ENCODE measurements around the gene SCUBE2. TPM values are rescaled to one million over a fixed set of nuclear protein-coding genes. Genes with fewer than 3 reads are reported as not detected.

Gene SCUBE2
- total and polyA plus RNA-seq, 12 donors = 1.9 to 47.6 (median 4.1) TPM

DNA sequence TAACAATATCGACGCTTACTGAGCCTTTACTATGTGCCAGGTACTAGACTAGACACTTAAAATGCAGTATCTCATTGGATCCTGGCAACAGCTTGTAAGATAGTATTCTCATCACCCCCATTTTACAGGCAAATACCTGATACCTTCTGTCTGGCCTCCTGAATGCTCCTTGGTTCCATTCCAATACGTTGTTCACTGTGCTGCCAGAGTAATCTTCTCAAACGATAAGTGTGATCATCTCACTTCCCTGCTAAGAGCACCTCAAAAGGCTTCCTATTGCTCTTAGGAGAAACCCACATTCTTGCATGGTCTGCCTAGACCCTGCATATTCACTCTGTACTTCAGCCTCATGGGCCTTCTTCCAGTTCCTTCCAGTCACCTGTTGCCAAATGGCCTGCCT lies 86.3 kb downstream of the SCUBE2 start:
- no peak for TF ChIP-seq POLR2A (IDR thresholded peaks at IDR 0.05)
- TF ChIP-seq, protein P1, sequence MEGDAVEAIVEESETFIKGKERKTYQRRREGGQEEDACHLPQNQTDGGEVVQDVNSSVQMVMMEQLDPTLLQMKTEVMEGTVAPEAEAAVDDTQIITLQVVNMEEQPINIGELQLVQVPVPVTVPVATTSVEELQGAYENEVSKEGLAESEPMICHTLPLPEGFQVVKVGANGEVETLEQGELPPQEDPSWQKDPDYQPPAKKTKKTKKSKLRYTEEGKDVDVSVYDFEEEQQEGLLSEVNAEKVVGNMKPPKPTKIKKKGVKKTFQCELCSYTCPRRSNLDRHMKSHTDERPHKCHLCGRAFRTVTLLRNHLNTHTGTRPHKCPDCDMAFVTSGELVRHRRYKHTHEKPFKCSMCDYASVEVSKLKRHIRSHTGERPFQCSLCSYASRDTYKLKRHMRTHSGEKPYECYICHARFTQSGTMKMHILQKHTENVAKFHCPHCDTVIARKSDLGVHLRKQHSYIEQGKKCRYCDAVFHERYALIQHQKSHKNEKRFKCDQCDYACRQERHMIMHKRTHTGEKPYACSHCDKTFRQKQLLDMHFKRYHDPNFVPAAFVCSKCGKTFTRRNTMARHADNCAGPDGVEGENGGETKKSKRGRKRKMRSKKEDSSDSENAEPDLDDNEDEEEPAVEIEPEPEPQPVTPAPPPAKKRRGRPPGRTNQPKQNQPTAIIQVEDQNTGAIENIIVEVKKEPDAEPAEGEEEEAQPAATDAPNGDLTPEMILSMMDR (IDR thresholded peaks at IDR 0.05) = no peak
- Histone ChIP-seq H3K36me3 (replicated peaks in 1 of 2) (no peaks in the 10 kb centered on the region), H3K4me3 (no peak overlapping the region), H3K27me3 (no peaks in the 10 kb centered on the region), H3K27ac (no peak overlapping the region), H3K9me3 (replicated peaks in 1 of 3) (no peaks in the 10 kb centered on the region), H3K4me1 (replicated peaks in 1 of 2) (peaks cover 15 to 35% of the 10 kb centered on the region in 2 donors)
- intact Hi-C loops (cut with DNase I) = no loop called here
- DNase-seq = no peak
- WGBS, 4 donors = 88 to 94% (median 90%) methylated on average over 4 of the region's 4 CpGs

DNA sequence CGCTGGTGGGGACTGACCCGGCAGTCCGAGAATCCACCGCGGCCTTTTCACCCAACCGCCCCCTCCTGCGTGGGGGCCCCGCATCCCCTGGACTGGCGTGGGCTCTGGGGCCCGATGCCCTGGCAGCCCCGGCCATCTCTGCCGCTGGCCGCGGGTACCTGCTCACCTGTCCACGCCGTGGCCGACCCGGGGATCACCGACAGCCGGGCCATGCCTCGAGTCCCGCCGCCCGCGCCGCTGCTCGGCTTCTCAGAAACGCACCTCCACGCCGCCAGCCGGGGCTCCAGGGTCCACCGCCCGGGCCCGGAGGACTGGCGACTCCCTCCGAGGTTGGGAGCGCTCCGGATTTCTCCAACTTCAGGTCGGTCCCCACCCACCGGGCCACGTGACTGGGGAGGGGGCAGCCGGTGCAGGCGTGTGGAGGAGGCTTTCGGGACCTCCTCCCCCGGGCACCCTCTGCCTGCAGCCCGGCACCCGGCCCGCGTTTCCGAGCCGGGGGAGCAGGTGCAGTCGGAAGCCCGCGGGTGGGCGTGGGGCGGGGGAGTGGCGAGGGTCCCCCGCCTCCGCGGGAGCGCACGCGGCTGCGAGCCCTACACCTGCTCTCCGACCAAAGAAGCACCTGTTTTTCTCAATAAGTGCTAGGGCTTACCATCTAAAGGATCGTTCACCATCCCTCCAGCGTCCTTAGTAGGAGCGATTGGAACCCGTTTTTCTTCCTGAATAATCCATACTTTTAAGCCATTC lies 87.0 kb downstream of the SCUBE2 start:
- no peak overlapping the region for H3K27ac ChIP-seq

DNA sequence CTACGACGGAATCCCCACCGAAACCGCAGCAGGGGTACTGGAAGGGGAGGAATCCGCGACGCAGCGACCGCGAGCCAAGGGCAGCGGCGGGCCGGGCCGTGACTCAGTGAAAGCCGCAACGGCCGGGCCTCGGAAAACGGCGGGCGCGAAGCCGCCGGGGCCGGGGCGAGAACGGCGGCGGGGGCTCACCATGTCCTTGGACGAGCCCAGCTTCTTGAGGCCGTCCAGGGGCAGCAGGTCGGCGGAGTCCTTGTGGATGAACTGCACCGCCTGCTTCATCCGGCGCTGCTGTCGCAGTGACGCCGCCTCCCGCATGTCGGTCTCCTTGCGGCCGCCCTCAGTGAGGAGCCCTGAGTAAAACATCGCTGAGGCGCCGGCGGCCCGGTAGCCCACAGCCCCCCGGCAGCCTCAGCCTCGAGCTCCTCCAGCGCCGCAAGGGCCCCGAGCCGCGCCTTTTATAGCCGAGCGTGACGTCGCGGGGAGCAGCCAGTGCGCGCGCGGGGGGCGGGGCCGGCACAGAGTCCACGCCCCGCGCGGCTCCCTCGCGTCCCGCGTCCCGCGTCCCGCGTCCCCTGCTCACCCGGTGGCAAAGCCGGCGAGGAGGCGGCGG lies 87.7 kb downstream of the SCUBE2 start, which contains the start of gene NRIP3:
TSS of gene NRIP3 (minus strand) at position 429 of the 610 bp plus-strand sequence. CDS start at position 363, 66 bp downstream.
- WGBS, 4 donors = 0 to 6% (median 2%) methylated on average over 5 to 83 of the region's 83 CpGs

More for the DNA sequence above, 87.0 kb downstream of the SCUBE2 start:
- DNase-seq = peak in 4 of 7 donors; percentile 7 to 42 (median 26)
- WGBS, 4 donors = 14 to 69% (median 32%) methylated on average over 5 to 69 of the region's 69 CpGs
- Histone ChIP-seq H3K36me3 (replicated peaks in 1 of 2) (no peaks in the 10 kb centered on the region), H3K4me3 (peak overlapping the region in 2 of 4 donors; percentile 25 to 47), H3K4me1 (replicated peaks in 1 of 2) (peaks cover 15 to 35% of the 10 kb centered on the region in 2 donors), H3K9me3 (replicated peaks in 1 of 3) (no peaks in the 10 kb centered on the region), H3K27me3 (no peaks in the 10 kb centered on the region)
- intact Hi-C loops (cut with DNase I) = no loop called here
- TF ChIP-seq, protein P1 (IDR thresholded peaks at IDR 0.05) = no peak
- no peak for TF ChIP-seq POLR2A (IDR thresholded peaks at IDR 0.05)

More for the DNA sequence above, 87.7 kb downstream of the SCUBE2 start, which contains the start of gene NRIP3:
- H3K36me3 ChIP-seq (replicated peaks in 1 of 2) = no peaks in the 10 kb centered on the region
- peaks cover 15 to 35% of the 10 kb centered on the region in 2 donors for H3K4me1 ChIP-seq (replicated peaks in 1 of 2)
- no peaks in the 10 kb centered on the region for H3K9me3 ChIP-seq (replicated peaks in 1 of 3)
- H3K27ac ChIP-seq = no peak within 1 kb of the TSS
- no peaks in the 10 kb centered on the region for H3K27me3 ChIP-seq
- DNase-seq = peak; percentile 68 to 90 (median 79)
- H3K4me3 ChIP-seq = peak within 1 kb of the TSS in 2 of 4 donors; percentile 25 to 47
- peak; percentile 74 to 93 for TF ChIP-seq POLR2A (IDR thresholded peaks at IDR 0.05)
- TF ChIP-seq, protein P1 (IDR thresholded peaks at IDR 0.05) = peak in 1 of 6 experiments; percentile 3
- intact Hi-C loops (cut with DNase I) = no loop called here
